Activated naive CD4-positive, alpha-beta T cell treated with anti-CD3 and anti-CD28 coated beads, Interleukin-2, amount 50 U/mL, for 16 hours (primary cell): ENCODE data around the gene TIMM29.

Experiments
- DNase-seq: peaks from one replicate; pipeline ENCODE4 v3.0.0-alpha.2; 2020

Gene TIMM29

DNA sequence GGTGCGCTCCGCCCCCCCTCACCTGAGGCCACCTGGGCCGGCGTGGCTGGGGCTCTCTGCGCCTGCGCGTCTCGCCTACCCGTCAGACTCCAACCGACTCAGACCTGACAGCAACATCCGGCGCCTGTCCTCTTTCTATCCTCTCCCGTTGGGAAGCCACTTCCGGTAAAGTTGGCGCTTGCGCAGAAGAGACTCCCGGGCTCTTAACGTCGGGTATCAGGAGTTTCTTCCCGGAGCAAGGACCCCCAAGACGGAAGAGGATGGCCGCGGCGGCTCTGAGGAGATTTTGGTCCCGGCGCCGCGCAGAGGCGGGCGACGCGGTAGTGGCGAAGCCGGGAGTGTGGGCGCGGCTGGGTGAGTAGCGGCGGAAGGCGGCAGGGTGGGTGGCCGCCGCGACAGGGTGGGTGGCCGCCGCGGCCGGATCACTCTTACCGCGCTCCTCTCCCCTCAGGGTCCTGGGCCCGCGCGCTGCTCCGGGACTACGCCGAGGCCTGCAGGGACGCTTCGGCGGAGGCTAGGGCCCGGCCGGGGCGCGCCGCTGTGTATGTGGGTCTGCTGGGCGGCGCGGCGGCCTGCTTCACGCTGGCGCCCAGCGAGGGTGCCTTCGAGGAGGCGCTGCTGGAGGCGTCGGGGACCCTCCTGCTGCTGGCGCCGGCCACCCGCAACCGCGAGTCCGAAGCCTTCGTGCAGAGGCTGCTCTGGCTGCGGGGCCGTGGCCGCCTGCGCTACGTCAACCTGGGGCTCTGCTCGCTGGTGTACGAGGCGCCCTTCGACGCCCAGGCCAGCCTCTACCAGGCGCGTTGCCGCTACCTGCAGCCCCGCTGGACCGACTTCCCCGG is at the start of gene TIMM29, which contains the start of gene YIPF2:
TSS of gene TIMM29 (plus strand) at position 249 of the 839 bp plus-strand sequence. CDS start at position 261, 12 bp downstream.
TSS of gene YIPF2 (minus strand) at position 77 of the 839 bp plus-strand sequence. CDS start 229 bp downstream, outside the sequence.
- DNase-seq = peak; percentile 95

DNA sequence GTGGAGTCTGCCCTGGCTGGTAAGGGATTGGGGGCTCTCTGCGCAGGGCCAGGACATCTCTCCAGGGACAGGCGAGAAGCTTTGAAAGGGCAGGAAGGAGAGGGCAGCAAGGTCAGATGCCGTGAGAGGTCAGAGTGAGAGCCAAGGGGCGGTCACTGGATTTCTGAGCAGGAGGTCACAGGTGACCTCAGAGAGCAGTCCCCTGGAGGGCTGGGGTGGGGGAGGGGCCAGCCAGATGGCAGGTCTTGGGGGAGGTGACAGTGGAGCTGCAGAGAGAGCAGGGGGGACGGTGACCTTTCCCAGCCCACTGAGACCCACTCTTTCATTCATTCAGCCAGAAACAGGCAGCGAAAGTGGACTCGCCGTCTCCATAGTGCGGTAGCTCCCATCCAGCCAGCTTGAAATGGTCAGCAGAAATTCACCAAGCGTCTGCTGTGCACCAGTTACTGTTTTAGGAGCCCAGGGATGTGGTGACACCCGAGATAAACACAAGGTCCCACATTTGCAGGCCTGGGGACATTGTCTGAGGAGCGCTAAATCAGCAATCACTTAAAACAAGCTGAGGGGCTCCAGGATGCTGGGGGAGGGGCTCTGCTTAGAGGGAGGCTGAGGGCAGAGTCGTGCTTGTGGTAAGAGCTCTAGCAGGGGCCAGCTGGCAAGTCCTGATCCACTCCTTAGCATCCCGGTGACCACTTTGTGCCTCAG is 47.1 kb upstream of the TIMM29 start:
- DNase-seq = no peak

GRCh38 chr19:10882108-10882457 is 46.5 kb upstream of the TIMM29 start:
- DNase-seq = no peak

DNA sequence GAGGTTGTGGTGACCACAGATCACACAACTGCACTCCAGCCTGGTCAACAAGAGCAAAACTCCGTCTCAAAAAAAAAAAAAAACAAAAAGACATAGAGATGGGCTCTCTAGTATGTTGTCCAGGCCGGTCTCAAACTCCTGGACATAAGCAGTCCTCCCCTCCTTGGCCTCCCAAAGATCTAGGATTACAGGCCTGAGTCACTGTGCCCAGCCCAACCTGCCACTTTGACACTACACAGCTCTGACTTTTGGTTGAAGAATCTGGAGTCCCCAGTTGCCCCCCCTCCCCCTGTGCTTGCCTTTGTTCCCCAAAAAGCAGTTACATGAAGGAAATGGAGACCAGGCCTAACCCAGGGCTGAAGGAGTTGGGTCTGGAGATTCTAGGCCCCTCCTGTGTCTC is 44.3 kb upstream of the TIMM29 start:
- no peak for DNase-seq

DNA sequence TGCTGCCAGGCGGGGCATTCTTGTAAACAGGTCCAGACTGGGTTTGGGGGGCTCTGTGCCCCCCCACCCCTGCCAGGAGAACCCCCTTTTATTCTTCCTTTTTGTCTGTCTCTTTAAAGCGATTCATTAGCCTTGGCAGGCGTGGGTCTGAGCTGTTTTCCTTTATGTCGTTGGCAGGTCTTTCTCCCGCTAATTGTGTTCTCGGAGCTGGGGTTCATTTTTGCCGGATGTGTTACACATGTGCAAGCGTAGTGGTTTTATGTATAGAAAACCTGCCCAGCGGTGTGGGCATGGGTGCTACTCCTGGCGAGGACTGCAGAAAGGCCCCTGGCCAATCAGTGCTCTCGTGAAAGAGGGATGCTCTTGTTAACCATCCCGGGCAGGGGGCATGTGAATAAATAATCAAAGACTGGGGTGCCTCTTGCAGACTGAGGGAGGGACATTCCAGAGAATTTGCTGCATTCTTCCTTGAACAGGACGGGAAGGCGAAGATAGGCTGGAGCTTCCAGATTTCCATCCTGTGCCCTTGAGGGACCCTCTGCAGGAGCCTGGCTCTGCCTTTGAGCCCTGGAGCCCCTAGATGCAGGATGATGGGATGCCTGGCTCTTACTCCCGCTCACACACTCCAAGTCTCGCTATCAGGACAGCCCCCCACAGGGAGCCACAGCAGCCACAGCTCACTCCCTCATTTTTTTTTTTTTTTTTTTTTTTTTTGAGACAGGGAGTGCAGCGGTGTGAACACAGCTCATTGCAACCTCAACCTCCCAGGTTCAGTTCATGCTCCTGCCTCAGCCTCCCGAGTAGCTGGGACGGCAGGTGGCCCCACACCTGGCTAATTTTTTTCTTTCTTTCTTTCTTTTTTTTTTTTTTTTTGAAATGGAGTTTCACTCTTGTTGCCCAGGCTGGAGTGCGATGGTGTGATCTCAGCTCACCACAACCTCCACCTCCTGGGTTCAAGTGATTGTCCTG is 43.1 kb upstream of the TIMM29 start:
- no peak for DNase-seq

- DNase-seq = no peak
Observed at GRCh38 chr19:10887616-10888367, 40.8 kb upstream of the TIMM29 start.

DNA sequence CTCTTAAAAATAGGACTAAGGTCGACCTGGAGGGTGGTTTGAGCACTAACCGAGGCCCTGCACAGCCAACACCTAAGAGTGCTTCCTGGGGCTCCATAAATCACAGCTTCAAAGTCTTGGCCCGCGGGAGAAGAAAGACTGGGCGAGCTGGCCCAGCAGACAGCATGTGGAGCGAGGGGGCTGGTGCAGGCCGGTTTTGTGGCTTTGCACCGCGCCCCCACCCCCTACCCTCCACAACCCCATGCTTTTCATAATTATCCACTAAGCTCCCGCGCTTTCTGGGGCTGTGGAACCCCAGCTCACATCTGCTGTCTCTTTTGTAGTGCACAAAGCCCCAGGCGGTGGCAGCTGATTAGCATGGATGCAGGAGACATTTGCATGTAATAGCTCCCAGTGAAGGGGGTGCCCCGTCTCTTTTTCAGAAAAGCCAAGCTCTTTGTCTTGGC is 40.2 kb upstream of the TIMM29 start:
- DNase-seq = no peak

GRCh38 chr19:10889880-10890279 is 38.7 kb upstream of the TIMM29 start:
- no peak for DNase-seq

- no peak for DNase-seq
Observed at GRCh38 chr19:10891405-10892086, 37.1 kb upstream of the TIMM29 start.

GRCh38 chr19:10892256-10892655 is 36.4 kb upstream of the TIMM29 start:
- no peak for DNase-seq

DNA sequence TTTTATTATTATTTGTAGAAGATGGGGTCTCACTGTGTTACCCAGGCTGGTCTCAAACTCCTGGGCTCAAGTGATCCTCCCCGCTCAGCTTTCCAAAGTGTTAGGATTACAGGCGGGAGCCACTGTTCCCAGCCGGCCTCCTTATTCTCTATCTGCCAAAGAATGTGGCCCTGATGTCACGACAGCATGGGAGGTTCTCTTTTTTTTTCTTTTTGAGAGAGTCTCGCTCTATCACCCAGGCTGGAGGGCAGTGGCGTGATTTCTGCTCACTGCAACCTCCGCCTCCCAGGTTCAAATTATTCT is 33.7 kb upstream of the TIMM29 start:
- DNase-seq = no peak

- DNase-seq = no peak
Observed at GRCh38 chr19:10895363-10895762, 33.2 kb upstream of the TIMM29 start.

DNA sequence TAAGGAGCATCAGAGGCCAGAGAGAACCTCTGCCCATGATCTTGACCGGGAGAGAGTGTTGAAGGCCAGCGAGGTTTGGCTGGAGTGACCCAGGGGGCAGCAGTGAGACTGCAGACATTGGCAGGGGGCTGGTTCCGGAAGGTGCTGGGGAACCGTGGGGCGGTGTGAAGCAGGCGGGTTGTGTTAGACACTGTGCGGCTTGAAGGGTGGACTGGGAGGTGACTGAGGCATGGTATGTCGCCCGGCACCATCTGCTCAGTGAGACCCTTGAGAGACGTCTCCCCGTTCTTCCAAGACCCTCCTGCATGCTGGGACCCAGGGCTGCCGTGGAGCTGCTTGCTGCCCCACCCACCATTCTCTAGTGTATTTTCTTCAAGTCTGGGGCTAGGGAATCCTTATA is 32.7 kb upstream of the TIMM29 start:
- DNase-seq = no peak

- no peak for DNase-seq
Observed at GRCh38 chr19:10896851-10897526, 31.6 kb upstream of the TIMM29 start.

GRCh38 chr19:10898633-10899032 is 30.0 kb upstream of the TIMM29 start:
- DNase-seq = no peak

DNA sequence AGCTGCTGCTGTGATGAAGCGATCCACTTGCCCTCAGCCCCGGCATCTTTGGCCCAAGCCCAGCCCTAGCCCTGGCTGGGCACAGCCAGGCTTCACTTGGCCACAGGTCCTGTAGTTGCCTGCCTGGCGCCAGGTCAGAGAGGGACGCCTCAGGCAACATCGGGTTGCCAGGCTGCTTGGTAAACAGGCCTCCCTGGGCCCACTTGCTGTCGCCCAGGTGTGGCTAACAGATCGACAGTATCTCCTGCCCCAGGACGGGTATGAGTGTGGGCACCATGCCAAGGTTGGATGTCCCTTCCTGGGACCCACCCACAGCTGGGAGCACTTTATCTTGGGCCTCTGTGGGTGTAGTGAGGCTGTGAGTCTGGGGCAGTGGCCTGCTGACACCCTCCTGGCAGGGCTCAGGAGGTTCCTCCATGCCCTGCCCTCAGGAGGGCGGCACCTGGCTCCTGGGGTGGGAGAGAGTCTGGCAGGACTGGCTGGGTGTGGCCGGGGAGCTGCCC is 29.4 kb upstream of the TIMM29 start:
- no peak for DNase-seq

DNA sequence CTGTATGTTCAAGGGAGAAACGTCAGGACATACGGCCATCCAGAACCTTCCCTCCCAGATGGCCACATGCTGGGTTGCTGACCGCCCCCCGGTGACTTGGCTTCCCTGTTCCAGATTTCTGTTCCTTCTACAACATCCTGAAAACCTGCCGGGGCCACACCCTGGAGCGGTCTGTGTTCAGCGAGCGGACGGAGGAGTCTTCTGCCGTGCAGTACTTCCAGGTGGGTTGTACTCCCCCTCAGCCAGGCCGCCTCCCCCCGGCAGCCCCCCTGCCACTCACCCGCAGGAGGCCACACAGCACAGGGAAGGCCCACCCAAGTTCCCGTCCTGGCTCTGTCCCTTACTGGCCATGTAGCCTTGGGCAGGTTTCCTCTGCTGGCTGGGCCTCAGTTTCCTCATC is 20.7 kb upstream of the TIMM29 start:
- no peak for DNase-seq

DNA sequence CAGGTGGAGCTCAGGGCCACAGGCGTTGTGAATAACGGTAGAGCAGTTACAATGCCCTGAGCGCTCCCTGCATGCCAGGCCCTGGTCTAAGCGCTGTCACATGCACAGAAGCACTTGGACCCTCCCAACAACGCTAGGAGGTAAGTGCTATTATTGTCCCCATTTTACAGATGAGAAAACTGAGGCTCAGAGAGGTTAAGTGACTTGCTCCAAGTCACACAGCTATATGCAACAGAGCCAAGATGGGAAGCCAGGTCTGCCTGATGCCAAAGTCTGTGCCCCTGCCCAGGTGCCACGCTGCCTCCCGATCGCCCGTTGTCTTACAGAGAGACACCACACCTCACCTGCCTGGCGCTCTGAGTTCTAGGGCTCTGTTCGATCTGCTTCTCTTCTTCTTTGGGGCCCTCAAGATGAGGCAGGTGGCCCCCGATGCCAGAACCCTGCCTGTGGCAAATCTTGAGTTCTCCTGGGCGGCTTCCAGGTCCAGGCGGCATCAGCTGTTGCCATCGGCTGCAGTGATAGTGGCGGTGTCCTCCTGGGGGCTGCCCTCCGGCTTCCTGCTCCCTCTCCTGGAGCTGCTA is 20.1 kb upstream of the TIMM29 start:
- DNase-seq = no peak

DNA sequence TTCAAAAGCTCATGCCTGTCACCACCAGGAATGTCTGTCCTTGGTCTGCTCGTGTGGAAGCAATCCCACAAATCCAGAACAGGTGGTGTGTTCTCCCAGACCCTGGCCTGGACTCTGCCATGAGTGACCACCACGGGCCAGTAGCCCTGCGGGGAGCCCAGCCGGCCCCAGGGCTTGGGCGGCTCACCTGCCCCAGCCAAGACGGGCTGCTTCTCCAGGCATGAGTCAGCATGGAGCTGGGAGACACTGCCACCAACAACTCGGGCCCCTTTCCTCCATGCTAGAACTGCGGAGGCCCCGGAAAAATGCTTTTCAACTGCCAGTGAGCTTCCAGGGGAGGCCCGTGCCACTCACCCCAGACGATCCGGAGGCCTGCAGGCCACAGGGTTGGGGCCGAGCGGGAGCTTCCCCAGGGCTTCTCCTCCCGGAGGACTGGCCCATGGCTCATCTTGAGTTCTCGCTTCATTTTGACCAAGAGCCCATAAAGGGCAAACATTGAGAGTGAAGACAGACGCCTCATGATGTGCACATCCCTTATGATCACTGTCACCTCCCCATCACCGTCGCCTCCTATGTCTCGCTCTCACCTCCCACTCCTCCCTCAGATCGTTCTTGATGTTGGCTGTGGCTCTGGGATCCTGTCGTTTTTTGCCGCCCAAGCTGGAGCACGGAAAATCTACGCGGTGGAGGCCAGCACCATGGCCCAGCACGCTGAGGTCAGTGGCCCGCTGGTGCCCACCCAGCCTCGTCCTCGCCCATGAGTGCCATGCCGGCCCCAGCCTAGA is 16.8 kb upstream of the TIMM29 start:
- DNase-seq = no peak

DNA sequence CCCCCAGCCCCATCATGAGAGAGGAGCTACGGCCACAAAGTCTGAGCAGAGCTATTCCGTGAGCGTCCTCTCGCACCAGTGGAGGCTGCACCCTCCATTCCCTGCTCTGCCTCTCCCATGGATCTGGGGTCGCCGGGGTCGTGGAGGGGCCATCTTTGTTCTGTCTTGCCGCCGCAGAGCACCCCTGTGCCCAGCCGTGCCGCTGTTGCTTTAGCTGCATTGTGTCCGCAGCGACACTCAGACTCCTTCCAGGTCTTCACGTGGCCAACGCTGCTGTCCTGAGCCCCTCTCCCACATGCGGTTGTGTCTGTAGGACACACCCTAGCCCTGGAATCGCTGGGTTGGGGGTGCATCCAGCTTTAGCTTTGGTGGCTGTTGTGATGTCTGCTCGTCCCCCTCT is 16.0 kb upstream of the TIMM29 start:
- DNase-seq = no peak
